ENCODE results near the gene LRRTM1.

The LRRTM1 gene

DNA sequence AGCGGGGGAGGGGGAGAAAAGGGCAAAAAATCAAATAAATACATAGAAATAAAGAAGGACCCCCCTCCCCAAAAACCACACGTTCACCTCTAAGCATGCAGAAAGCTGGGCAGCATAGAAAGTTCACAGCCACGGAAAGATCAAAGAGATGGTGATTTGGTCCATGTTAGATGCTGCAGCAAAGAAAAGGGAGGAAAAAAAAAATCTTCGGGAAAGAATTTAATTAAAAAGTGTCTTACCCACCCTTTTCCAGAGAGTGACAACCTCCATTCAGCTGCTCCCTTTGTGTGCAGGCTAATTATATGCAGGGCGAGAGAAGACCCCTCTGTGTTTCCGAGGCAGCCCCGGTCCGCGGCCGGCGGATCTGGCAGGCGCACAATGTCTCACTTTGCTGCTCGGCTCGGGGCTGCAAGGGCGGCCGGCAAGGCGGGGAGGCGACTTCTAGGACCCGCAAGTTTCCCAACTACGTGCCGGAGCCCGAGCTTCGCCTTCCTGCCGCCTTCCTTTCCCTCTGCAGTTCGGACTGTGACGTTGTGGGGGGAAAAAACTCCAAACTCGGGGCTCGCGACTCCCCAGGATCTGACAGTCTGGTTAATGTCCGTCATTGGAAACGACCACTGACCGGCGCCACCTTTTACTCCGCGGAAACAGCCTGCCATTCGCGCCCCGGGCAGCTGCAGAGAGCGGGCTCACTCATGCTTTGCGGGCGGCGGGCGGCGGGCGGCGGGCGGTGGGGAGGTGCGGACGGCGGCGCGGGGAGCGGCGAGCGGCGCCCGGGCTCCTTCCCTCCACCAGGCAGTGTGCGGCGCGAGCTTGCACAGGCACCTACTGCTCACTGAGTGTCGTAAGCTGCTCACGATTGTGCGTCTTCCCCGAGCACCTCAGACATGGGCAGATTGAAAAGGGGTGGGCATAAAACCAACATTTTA is at the start of gene LRRTM1:
Gene LRRTM1, minus strand, starts transcription at position 844 of the 929 bp plus-strand sequence. CDS start 933 bp downstream, outside the sequence.
- TF ChIP-seq CTCF (IDR thresholded peaks at IDR 0.05; ENCODE audit: extremely low read depth, missing control alignments), result no peak
- no peak for DNase-seq (ENCODE audit: low spot score)

DNA sequence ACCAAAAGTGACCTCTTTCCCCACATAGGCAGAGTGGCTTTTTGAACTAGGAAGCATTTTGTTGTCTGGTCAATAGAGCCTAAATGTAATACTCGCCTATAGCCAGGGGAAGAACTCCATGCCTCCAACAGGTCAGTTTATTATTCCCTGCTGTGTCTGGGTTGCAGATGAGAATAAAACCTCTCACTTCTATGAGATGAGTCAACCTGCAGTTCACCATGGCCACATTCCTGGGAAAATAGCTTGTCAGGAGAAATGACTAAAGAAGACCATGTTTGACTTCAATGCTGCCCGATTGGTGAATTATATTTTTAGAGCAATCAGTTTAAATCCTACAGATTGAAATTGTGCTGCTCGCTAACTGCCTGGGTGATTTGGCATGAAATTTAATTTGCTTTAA is 46.7 kb upstream of the LRRTM1 start:
- no peak for TF ChIP-seq CTCF (IDR thresholded peaks at IDR 0.05; ENCODE audit: extremely low read depth, missing control alignments)
- no peak for DNase-seq (ENCODE audit: low spot score)

- no peak for DNase-seq (ENCODE audit: low spot score)
- no peak for TF ChIP-seq CTCF (IDR thresholded peaks at IDR 0.05; ENCODE audit: extremely low read depth, missing control alignments)
These were observed 44.4 kb upstream of the LRRTM1 start for GRCh38 chr2:80348953-80349352.

GRCh38 chr2:80348078-80348477 is 43.5 kb upstream of the LRRTM1 start:
- no peak for TF ChIP-seq CTCF (IDR thresholded peaks at IDR 0.05; ENCODE audit: extremely low read depth, missing control alignments)
- no peak for DNase-seq (ENCODE audit: low spot score)

GRCh38 chr2:80340022-80340421 is 35.5 kb upstream of the LRRTM1 start:
- no peak for DNase-seq (ENCODE audit: low spot score)
- no peak for TF ChIP-seq CTCF (IDR thresholded peaks at IDR 0.05; ENCODE audit: extremely low read depth, missing control alignments)

DNA sequence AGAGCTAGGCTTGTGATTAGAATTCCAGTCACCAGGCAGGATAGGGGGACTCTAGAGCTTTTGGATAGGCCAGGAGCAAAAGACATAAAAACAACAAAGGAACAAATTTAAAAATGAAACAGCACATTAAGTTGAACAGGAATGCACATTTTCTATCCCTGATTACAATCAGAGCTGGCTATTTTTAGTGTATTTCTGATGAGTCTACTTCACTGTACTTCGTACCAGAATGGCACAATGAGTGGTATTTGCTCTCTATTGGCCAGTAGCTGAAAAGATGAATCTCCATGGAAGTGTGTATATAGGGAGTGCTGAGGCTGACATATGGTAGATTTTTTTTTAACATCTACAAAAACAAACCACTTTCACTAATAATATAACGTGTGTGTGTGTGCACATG is 34.2 kb upstream of the LRRTM1 start:
- no peak for TF ChIP-seq CTCF (IDR thresholded peaks at IDR 0.05; ENCODE audit: extremely low read depth, missing control alignments)
- no peak for DNase-seq (ENCODE audit: low spot score)

DNA sequence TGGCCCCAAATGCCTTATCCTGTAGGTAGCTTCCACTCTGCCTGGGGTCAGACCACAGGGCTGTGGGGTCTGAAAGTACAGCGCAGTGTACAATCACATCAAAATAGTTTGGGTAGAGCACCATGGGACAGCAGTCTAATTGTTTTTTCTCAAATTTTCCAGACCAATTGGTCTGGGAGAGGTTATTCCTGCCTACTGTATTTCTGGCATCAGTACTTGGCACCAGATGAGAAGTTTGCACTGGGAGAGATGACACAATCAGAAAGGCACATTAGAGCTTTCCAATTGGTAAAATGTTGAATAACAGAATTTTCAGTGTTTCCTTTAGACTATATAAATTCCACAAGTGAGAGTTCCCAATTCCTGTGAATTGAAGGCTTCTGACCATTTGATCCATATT is 30.9 kb upstream of the LRRTM1 start:
- DNase-seq (ENCODE audit: low spot score), result no peak

More for the DNA sequence above, 30.9 kb upstream of the LRRTM1 start:
- TF ChIP-seq CTCF (IDR thresholded peaks at IDR 0.05; ENCODE audit: extremely low read depth, missing control alignments), result no peak
